LNCaP clone FGC (cell line): ENCODE measurements around the gene VPS50.
"Not testable (repeated sequence)": the region's sequence is repeated elsewhere in the genome, so short reads cannot be mapped to it uniquely, and the experiment has no call there.

Source experiments
- DNase-seq: peaks from one replicate; pipeline ENCODE4 v3.0.0-alpha.2; 2011; ENCODE audit warnings: low read depth
- H3K4me3 ChIP-seq: 2 replicates; pipeline ENCODE4 v1.5.1; 2011; ENCODE audit warnings: mild to moderate bottlenecking, low read depth, low read length, control low read depth
- TF ChIP-seq, protein P1 (sequence below): IDR thresholded peaks from 2 replicates; pipeline ENCODE4 v1.5.1; 2012; ENCODE audit warnings: mild to moderate bottlenecking; ENCODE audit not compliant: control insufficient read depth, insufficient read depth; ENCODE audit errors: extremely low read depth

VPS50 gene

DNA sequence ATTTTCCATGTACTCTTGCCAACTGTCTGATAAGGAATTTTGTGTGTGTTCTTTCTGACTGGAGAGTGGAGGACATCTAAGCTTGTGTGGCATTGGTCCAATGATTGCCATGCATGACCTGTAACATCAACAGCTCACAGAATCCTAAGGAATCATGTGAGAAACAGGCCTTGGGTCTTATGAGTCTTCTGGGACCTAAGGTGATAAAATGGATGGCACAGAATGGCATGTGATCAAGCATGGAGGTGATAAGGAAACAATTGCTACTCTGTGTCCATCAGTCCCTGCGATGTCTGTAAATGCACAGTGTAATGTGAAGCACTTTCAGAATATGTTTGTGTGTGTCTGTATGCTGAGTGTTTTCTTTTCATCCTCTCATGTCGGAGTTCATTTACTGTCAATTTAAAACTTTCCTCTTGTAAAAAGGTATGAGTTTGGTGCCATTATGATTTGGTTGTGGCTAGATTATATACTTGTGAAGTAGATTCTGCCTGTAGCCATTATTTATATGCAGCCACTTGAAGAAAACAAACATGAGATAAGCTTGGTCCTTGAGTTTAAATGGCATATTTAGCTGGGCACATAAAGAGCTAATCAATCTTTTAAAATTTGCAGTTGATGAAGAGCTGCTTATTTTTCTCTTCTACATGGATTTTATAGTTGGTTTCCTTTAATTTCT, 127.5 kb downstream of the VPS50 start:
- no peak for DNase-seq
- no peak overlapping the region for H3K4me3 ChIP-seq
- TF ChIP-seq, protein P1, sequence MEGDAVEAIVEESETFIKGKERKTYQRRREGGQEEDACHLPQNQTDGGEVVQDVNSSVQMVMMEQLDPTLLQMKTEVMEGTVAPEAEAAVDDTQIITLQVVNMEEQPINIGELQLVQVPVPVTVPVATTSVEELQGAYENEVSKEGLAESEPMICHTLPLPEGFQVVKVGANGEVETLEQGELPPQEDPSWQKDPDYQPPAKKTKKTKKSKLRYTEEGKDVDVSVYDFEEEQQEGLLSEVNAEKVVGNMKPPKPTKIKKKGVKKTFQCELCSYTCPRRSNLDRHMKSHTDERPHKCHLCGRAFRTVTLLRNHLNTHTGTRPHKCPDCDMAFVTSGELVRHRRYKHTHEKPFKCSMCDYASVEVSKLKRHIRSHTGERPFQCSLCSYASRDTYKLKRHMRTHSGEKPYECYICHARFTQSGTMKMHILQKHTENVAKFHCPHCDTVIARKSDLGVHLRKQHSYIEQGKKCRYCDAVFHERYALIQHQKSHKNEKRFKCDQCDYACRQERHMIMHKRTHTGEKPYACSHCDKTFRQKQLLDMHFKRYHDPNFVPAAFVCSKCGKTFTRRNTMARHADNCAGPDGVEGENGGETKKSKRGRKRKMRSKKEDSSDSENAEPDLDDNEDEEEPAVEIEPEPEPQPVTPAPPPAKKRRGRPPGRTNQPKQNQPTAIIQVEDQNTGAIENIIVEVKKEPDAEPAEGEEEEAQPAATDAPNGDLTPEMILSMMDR, result no peak

DNA sequence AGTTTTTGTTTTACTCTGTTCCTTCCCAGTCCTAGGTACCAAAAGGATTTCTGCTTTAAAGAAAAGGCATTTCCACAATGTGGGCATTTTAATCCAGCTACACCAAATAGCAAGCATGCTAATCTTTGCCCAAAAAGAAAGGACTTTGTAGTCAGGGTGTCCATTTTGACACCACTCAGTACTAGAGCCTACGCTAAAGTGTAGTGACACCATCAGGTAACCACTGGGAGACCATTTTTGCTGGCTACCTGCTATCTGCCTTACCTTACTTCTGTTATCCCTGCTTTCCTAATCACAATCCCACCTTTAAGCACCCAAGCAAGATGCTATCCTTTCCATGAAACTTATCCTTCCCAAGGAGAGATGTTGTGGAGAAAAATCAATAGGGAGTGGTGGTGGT, 129.7 kb downstream of the VPS50 start:
- DNase-seq, result no peak
- H3K4me3 ChIP-seq, result no peak overlapping the region
- TF ChIP-seq, protein P1, result no peak

DNA sequence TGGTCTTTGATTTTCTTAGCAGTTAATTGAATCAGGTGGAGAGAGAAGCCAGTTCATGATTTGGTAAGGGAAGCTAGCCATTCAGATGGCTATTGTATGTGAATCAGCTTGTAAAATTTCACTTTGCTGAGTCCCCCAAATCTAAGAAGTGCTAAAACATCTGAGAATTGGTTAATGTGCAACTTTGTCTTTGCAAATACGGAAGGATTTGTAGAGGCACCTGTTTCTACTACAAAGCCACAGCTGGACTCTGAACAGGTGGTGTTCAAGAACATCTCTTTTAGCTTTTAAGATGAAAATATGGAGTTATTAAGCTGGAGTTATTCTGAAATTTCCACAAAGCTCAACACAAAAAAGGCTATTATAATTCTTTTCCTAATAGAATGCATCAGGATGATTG, 132.6 kb downstream of the VPS50 start:
- TF ChIP-seq, protein P1, result no peak
- no peak overlapping the region for H3K4me3 ChIP-seq
- DNase-seq, result no peak

DNA sequence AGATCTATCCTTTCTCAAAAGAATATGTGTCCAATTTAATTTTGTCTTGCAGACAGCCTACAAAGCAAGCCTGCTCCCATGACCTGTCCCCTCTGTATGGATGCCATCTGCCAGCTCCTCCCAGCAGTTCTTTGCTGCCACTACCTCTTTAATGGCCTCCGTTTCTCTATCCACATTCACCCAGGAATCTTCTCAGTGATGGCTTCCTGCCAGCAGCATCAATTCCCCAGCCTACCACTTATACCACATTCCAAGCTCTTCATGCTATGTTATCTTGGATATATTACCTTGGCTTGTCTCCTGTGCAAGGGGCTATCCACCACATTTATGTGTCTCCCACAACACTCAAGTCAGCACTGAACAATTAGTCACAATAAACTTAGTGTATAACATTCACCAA, 133.2 kb downstream of the VPS50 start:
- TF ChIP-seq, protein P1, result no peak
- no peak for DNase-seq
- no peak overlapping the region for H3K4me3 ChIP-seq

DNA sequence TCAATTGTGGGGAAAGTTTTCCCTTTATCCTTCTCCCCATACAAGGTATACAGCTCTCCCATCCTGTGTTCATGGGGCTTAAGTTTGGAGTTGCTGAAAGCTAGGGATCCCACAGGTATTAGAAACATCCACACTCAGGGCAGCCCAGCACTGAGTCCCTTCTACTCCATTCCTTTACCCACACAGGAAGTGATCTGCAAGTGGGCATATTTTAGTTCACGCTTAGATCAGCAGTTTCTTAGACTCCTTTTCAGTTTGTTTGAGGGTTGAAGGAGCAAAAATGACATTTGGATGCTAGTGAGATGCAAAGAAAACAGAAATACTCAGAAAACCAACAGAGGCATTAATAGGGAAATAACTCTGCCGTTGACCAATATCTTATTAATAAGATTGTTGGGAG, 134.7 kb downstream of the VPS50 start:
- no peak overlapping the region for H3K4me3 ChIP-seq
- no peak for DNase-seq
- TF ChIP-seq, protein P1, result no peak

DNA sequence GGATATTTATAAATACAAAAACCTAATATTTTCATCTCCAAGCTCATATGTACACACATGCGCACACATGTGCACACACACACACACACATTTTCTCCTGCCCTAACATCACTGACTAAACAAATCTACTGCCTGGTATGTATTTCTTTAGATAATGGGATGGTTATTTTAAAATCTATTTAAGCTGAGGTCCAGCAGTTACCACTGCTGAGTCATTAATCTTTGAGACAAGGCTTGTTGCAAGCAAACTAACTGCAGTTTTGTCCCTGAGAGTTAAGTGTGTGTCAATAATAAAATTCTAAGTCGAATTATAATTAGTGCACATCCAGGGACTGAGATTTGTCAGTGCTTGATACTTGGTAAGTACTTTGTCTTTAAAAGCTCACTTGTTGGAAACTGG, 135.1 kb downstream of the VPS50 start:
- no peak for DNase-seq
- no peak overlapping the region for H3K4me3 ChIP-seq
- TF ChIP-seq, protein P1, result no peak

DNA sequence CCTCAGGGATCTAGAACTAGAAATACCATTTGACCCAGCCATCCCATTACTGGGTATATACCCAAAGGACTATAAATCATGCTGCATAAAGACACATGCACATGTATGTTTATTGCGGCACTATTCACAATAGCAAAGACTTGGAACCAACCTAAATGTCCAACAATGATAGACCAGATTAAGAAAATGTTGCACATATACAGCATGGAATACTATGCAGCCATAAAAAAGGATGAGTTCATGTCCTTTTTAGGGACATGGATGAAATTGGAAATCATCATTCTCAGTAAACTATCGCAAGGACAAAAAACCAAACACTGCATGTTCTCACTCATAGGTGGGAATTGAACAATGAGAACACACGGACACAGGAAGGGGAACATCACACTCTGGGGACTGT, 138.8 kb downstream of the VPS50 start:
- not testable (repeated sequence) for DNase-seq, H3K4me3 ChIP-seq
